ENCODE measurements around the gene RNF7. TPM values are rescaled to one million over a fixed set of nuclear protein-coding genes. Genes with fewer than 3 reads are reported as not detected.

Gene RNF7
- total RNA-seq, 1 experiment from 2014 or later = 126 TPM

DNA sequence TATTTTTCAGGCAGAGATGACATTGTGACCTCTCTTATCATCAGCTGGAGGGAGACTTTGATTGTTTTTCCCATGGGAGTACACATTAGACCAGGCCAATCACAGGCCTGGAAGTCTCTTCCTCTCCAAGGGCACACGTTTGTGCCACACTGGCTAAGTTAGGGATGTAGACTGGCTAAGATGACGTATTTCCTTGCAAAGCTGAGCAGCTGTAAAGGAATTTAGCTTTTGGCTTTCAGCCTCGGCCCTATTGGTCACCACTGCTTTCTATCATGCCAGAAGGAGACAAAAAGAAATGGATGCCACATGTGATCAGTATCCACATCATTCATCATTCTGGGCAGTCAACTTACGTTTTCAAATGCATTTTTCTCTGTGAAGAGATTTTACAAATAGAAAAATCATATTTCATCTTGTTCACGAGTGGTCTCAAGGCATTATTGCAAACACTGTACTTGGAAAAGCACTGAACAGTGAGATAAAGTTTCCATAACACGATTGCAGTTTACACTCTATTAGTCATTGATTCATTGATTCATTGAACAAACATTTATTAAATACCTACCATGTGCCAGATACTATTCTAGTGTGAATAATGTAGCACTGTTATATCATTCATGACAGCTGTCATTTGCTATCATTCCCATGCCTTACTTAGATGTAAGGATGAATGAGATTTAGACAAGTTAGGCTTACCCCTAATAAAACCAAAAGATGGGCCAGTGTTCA lies 27.0 kb upstream of the RNF7 start:
- no peak for DNase-seq
- Histone ChIP-seq H2BK15ac (ENCODE audit: low read depth, low read length) (no peak overlapping the region), H4K5ac (ENCODE audit: insufficient read length, low read depth, low read length) (no peak overlapping the region), H3K9ac (ENCODE audit: extremely low read depth, insufficient read length, low read length) (no peak overlapping the region), H3K4me1 (ENCODE audit: insufficient read depth, low read length) (no peaks in the 10 kb centered on the region), H3K79me1 (ENCODE audit: insufficient read depth, low read depth, low read length, poor library complexity, severe bottlenecking) (no peaks in the 10 kb centered on the region), H2AFZ (ENCODE audit: low read length) (no peak overlapping the region), H3K4me2 (ENCODE audit: insufficient read depth, insufficient read length, low read length) (no peak overlapping the region), H3K27me3 (ENCODE audit: insufficient read depth, low read length) (no peaks in the 10 kb centered on the region), H2BK120ac (ENCODE audit: low read depth, low read length, poor library complexity, severe bottlenecking) (no peak overlapping the region), H2BK20ac (ENCODE audit: low read depth, low read length, poor library complexity, severe bottlenecking) (no peak overlapping the region), H4K20me1 (ENCODE audit: control insufficient read depth, insufficient read depth, insufficient read length) (no peaks in the 10 kb centered on the region), H3K9me3 (ENCODE audit: control insufficient read depth, low read depth, low read length) (no peaks in the 10 kb centered on the region), H3K27ac (ENCODE audit: insufficient read length, low read depth, low read length) (no peak overlapping the region), H3K79me2 (ENCODE audit: insufficient read depth, low read length) (no peaks in the 10 kb centered on the region), H4K91ac (ENCODE audit: insufficient read length, low read depth, low read length) (no peak overlapping the region), H3K4ac (ENCODE audit: low read depth, low read length) (no peak overlapping the region), H3T11ph (ENCODE audit: low read length) (no peak overlapping the region), H3K23me2 (ENCODE audit: insufficient read length, low read depth, low read length, poor library complexity, severe bottlenecking) (no peaks in the 10 kb centered on the region), H3K23ac (ENCODE audit: insufficient read length, low read depth, low read length) (no peak overlapping the region), H3K56ac (ENCODE audit: insufficient read length, low read depth, low read length) (no peak overlapping the region), H3K18ac (ENCODE audit: insufficient read length, low read depth, low read length) (no peak overlapping the region), H4K8ac (replicated peaks; ENCODE audit: insufficient read length, low read depth, low read length) (no peak overlapping the region), H2BK5ac (ENCODE audit: insufficient read length, low read length) (no peak overlapping the region), H2AK5ac (ENCODE audit: insufficient read length, low read length) (no peak overlapping the region), H3K14ac (ENCODE audit: insufficient read depth, low read length) (no peak overlapping the region), H2BK12ac (ENCODE audit: insufficient read length, low read depth, low read length) (no peak overlapping the region)
- TF ChIP-seq, protein P1, sequence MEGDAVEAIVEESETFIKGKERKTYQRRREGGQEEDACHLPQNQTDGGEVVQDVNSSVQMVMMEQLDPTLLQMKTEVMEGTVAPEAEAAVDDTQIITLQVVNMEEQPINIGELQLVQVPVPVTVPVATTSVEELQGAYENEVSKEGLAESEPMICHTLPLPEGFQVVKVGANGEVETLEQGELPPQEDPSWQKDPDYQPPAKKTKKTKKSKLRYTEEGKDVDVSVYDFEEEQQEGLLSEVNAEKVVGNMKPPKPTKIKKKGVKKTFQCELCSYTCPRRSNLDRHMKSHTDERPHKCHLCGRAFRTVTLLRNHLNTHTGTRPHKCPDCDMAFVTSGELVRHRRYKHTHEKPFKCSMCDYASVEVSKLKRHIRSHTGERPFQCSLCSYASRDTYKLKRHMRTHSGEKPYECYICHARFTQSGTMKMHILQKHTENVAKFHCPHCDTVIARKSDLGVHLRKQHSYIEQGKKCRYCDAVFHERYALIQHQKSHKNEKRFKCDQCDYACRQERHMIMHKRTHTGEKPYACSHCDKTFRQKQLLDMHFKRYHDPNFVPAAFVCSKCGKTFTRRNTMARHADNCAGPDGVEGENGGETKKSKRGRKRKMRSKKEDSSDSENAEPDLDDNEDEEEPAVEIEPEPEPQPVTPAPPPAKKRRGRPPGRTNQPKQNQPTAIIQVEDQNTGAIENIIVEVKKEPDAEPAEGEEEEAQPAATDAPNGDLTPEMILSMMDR (conservative IDR thresholded peaks at IDR 0.05) = no peak
- no peak overlapping the region for H3K4me3 Mint-ChIP-seq
- no peaks in the 10 kb centered on the region for H3K27me3 Mint-ChIP-seq (ENCODE audit: low read depth)
- peaks cover 0 to 5% (median 4%) of the 10 kb centered on the region in 3 experiments; a peak in 2 of 7 replicates for H3K36me3 Mint-ChIP-seq (ENCODE audit: insufficient read depth in 1 of 3, low read depth in 3 of 3)
- no CpG with 5 or more reads among the region's 6 CpGs for WGBS (ENCODE audit: extremely low coverage, insufficient read length, low lambda C conversion rate)
- H3K27ac Mint-ChIP-seq = no peak overlapping the region
- H3K4me1 Mint-ChIP-seq = no peaks in the 10 kb centered on the region; a peak in 1 of 4 replicates
- peaks cover 3 to 12% of the 10 kb centered on the region in 2 experiments; a peak in 3 of 5 replicates for H3K9me3 Mint-ChIP-seq
